GM18858 (cell line): ENCODE data around the gene TAF1C.
"Not testable (repeated sequence)": the region's sequence is repeated elsewhere in the genome, so short reads cannot be mapped to it uniquely, and the experiment has no call there.

ENCODE experiments used
- ATAC-seq: cut with Tn5 transposase; IDR thresholded peaks from one replicate; pipeline ENCODE4 v1.9.1; 2021; ENCODE audit not compliant: unreplicated experiment

Gene TAF1C

GRCh38 chr16:84212631-84213030, 25.8 kb upstream of the TAF1C start:
- ATAC-seq = no peak

GRCh38 chr16:84212154-84212553, 25.3 kb upstream of the TAF1C start:
- ATAC-seq = no peak

- no peak for ATAC-seq
Measured at GRCh38 chr16:84209989-84210388, 23.1 kb upstream of the TAF1C start.

- no peak for ATAC-seq
Measured at GRCh38 chr16:84207879-84208278, 21.0 kb upstream of the TAF1C start.

- ATAC-seq = no peak
Measured at GRCh38 chr16:84207251-84207650, 20.4 kb upstream of the TAF1C start.

GRCh38 chr16:84205976-84206691, 19.3 kb upstream of the TAF1C start:
- no peak for ATAC-seq

- not testable (repeated sequence) for ATAC-seq
Measured at GRCh38 chr16:84205123-84205522, 18.3 kb upstream of the TAF1C start.

- ATAC-seq = not testable (repeated sequence)
Measured at GRCh38 chr16:84204551-84204950, 17.7 kb upstream of the TAF1C start.

GRCh38 chr16:84199861-84200260, 13.0 kb upstream of the TAF1C start:
- ATAC-seq = no peak

GRCh38 chr16:84199097-84199496, 12.2 kb upstream of the TAF1C start:
- ATAC-seq = no peak

- ATAC-seq = no peak
Measured at GRCh38 chr16:84198401-84198800, 11.5 kb upstream of the TAF1C start.

- ATAC-seq = no peak
Measured at GRCh38 chr16:84197466-84198128, 10.7 kb upstream of the TAF1C start.

GRCh38 chr16:84196727-84197394, 10.0 kb upstream of the TAF1C start:
- ATAC-seq = no peak

- ATAC-seq = no peak
Measured at GRCh38 chr16:84196101-84196500, 9.2 kb upstream of the TAF1C start.

GRCh38 chr16:84195201-84196093, 8.6 kb upstream of the TAF1C start:
- ATAC-seq = no peak

GRCh38 chr16:84194470-84195200, 7.8 kb upstream of the TAF1C start:
- no peak for ATAC-seq

GRCh38 chr16:84194018-84194417, 7.2 kb upstream of the TAF1C start:
- ATAC-seq = no peak

GRCh38 chr16:84193480-84193879, 6.6 kb upstream of the TAF1C start:
- ATAC-seq = no peak

GRCh38 chr16:84191466-84191865, 4.6 kb upstream of the TAF1C start:
- ATAC-seq = no peak

GRCh38 chr16:84190731-84191388, 4.0 kb upstream of the TAF1C start, which contains the start of gene ADAD2:
TSS of gene ADAD2 (plus strand) at chr16:84191157. CDS start at chr16:84191231, 74 bp downstream.
- ATAC-seq = no peak
